PFSK-1 (cell line): ENCODE results near the gene VPS37B.

Experiments used
- FOXP2 ChIP-seq: optimal IDR thresholded peaks from 2 replicates; pipeline ENCODE3; 2011; ENCODE audit warnings: borderline replicate concordance, control low read depth, inconsistent platforms; ENCODE audit not compliant: insufficient read depth; ENCODE audit errors: extremely low read length, extremely low read depth
- POLR2AphosphoS5 ChIP-seq: IDR thresholded peaks from 2 replicates; pipeline ENCODE4 v1.6.1; 2012; ENCODE audit warnings: low read depth, mild to moderate bottlenecking, control low read depth, low read length, moderate library complexity
- REST ChIP-seq, 2 experiments: IDR thresholded peaks; 2 replicates each; pipeline versions ENCODE4 v1.6.1 to v1.8.0; 2011 to 2012; ENCODE audit warnings: low read depth in 2 of 2, low read length in 2 of 2, control low read depth in 1 of 2, inconsistent platforms in 1 of 2, mild to moderate bottlenecking in 1 of 2, moderate library complexity in 1 of 2; ENCODE audit not compliant: insufficient read depth in 1 of 2
- SIN3A ChIP-seq: IDR thresholded peaks from 2 replicates; pipeline ENCODE4 v1.6.1; 2012; ENCODE audit warnings: mild to moderate bottlenecking, low read length, moderate library complexity, borderline replicate concordance; ENCODE audit not compliant: insufficient read depth
- TAF1 ChIP-seq: IDR thresholded peaks from 2 replicates; pipeline ENCODE4 v1.6.1; 2012; ENCODE audit warnings: low read length, control low read depth, borderline replicate concordance; ENCODE audit not compliant: insufficient read depth

Gene VPS37B

GRCh38 chr12:122845041-122845864, 50.7 kb downstream of the VPS37B start:
- TF ChIP-seq POLR2AphosphoS5 = no peak
- TF ChIP-seq TAF1 = no peak
- no peak for TF ChIP-seq FOXP2
- TF ChIP-seq REST (IDR thresholded peaks at IDR 0.05; ENCODE audit: insufficient read depth in 1 of 2, low read depth in 2 of 2, low read length in 2 of 2) = no peak
- no peak for TF ChIP-seq SIN3A

GRCh38 chr12:122844366-122844971, 51.5 kb downstream of the VPS37B start:
- TF ChIP-seq POLR2AphosphoS5 (no peak), REST (IDR thresholded peaks at IDR 0.05; ENCODE audit: insufficient read depth in 1 of 2, low read depth in 2 of 2, low read length in 2 of 2) (no peak), TAF1 (no peak), FOXP2 (no peak), SIN3A (no peak)

GRCh38 chr12:122843455-122843854, 52.5 kb downstream of the VPS37B start:
- TF ChIP-seq POLR2AphosphoS5 (no peak), SIN3A (no peak), REST (IDR thresholded peaks at IDR 0.05; ENCODE audit: insufficient read depth in 1 of 2, low read depth in 2 of 2, low read length in 2 of 2) (no peak), FOXP2 (no peak), TAF1 (no peak)

DNA sequence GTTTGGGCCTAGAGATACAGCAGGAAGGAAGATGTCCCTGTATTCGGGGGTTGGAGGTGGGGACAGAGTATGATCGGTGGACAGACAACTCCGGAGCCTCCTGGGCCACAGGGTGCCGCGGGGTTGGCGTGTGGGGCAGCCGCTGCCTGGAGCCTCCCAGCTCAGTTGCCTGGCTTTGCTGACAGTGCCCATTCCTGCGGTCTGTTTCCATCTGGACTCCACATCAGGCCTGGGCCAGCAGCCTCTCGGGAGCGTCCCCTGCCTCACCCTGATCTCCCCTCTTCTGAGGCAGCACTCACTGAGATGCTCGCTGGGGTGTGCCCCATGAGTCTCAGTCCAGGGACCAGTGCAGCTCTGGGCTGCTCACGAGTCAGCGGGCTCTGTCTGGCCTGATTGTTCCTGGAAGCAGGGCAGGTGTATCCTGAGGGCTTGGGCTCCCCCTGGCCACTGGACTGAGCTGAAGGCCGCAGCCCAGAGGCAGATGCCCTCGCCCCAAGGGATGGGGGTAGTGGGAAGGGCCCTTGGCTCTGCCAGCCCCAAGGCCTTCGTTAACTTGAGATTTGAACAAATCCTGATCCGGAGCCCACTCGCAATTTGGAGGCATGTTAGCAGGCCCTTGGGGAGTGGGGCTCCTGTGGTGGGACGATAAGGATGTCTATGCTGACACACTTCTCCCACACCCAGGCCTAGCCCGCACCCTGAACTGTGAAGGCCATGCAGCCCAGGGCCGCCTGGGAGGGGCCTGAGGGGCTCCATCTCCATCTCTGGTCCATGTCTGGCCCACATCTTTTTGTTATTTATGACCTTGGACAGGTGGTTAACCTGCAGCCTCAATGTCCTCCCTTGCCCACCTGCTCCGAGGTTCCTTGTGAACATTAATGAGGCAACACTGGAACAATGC, 53.2 kb downstream of the VPS37B start:
- no peak for TF ChIP-seq REST (IDR thresholded peaks at IDR 0.05; ENCODE audit: insufficient read depth in 1 of 2, low read depth in 2 of 2, low read length in 2 of 2)
- TF ChIP-seq TAF1 = no peak
